MV-4-11 (cell line): ENCODE measurements around the gene C16orf74.

Experiments used
- DNase-seq: peaks from one replicate; lab custom pipeline; 2025; lab: John Stamatoyannopoulos, UW

Gene C16orf74

GRCh38 chr16:85750827-85751697 lies at the start of gene C16orf74:
C16orf74 (minus strand) TSS chr16:85751096; CDS start chr16:85735217, 15,879 bp downstream.
- DNase-seq, result peak; percentile 32

- no peak for DNase-seq
These were observed 49.4 kb upstream of the C16orf74 start for GRCh38 chr16:85800321-85800669.

- DNase-seq, result peak; percentile 87
These were observed 48.8 kb upstream of the C16orf74 start, which contains the start of the genes COX4I1 and EMC8 for GRCh38 chr16:85799497-85800320. COX4I1 (plus strand) TSS chr16:85799695; CDS start chr16:85801206, 1,511 bp downstream. EMC8 (minus strand) TSS chr16:85799544; CDS start chr16:85799295, 249 bp downstream.

- DNase-seq, result no peak
These were observed 48.1 kb upstream of the C16orf74 start for GRCh38 chr16:85798901-85799496.

GRCh38 chr16:85798283-85798776 lies 47.4 kb upstream of the C16orf74 start:
- DNase-seq, result no peak

GRCh38 chr16:85796599-85796998 lies 45.7 kb upstream of the C16orf74 start:
- no peak for DNase-seq

GRCh38 chr16:85796152-85796551 lies 45.3 kb upstream of the C16orf74 start:
- no peak for DNase-seq

GRCh38 chr16:85794696-85795095 lies 43.8 kb upstream of the C16orf74 start:
- no peak for DNase-seq

GRCh38 chr16:85793662-85794298 lies 42.9 kb upstream of the C16orf74 start:
- DNase-seq, result no peak

- no peak for DNase-seq
These were observed 38.9 kb upstream of the C16orf74 start for GRCh38 chr16:85789773-85790172.

- peak; percentile 63 for DNase-seq
These were observed 37.9 kb upstream of the C16orf74 start for GRCh38 chr16:85788819-85789218.

- no peak for DNase-seq
These were observed 35.0 kb upstream of the C16orf74 start for GRCh38 chr16:85785927-85786326.

- no peak for DNase-seq
These were observed 33.9 kb upstream of the C16orf74 start for GRCh38 chr16:85784813-85785212.

GRCh38 chr16:85783441-85783840 lies 32.5 kb upstream of the C16orf74 start:
- DNase-seq, result peak; percentile 21

GRCh38 chr16:85782451-85782850 lies 31.6 kb upstream of the C16orf74 start:
- peak; percentile 84 for DNase-seq

GRCh38 chr16:85781695-85782370 lies 30.9 kb upstream of the C16orf74 start:
- DNase-seq, result no peak

- no peak for DNase-seq
These were observed 30.3 kb upstream of the C16orf74 start for GRCh38 chr16:85781156-85781555.

- no peak for DNase-seq
These were observed 29.4 kb upstream of the C16orf74 start for GRCh38 chr16:85780281-85780680.

GRCh38 chr16:85778873-85779272 lies 28.0 kb upstream of the C16orf74 start:
- DNase-seq, result peak; percentile 81

GRCh38 chr16:85777583-85778310 lies 26.9 kb upstream of the C16orf74 start:
- DNase-seq, result no peak
